Neuronal stem cell (in vitro differentiated cells): ENCODE measurements around the gene STARD4.

ENCODE experiments used
- DNase-seq: peaks from one replicate; pipeline ENCODE4 v3.0.0-alpha.2; 2013; ENCODE audit warnings: low spot score
- H2AFZ ChIP-seq: one replicate; pipeline ENCODE4 v1.6.1; 2013; ENCODE audit warnings: mild to moderate bottlenecking, low read length, inconsistent platforms
- H2AK5ac ChIP-seq: 2 replicates; pipeline ENCODE4 v1.6.1; 2013; ENCODE audit warnings: low read depth, mild to moderate bottlenecking, inconsistent platforms, low read length, moderate library complexity, mixed read lengths
- H2BK120ac ChIP-seq: 2 replicates; pipeline ENCODE4 v1.6.1; 2013; ENCODE audit warnings: low read depth, mild to moderate bottlenecking, inconsistent platforms, low read length, moderate library complexity, mixed read lengths
- H2BK12ac ChIP-seq: one replicate; pipeline ENCODE4 v1.6.1; 2013; ENCODE audit warnings: low read length, inconsistent platforms
- H2BK15ac ChIP-seq: 2 replicates; pipeline ENCODE4 v1.6.1; 2013; ENCODE audit warnings: mild to moderate bottlenecking, low read length, inconsistent platforms, mixed read lengths
- H2BK5ac ChIP-seq: one replicate; pipeline ENCODE4 v1.6.1; 2013; ENCODE audit warnings: inconsistent platforms, mild to moderate bottlenecking, low read length, moderate library complexity
- H3K14ac ChIP-seq: one replicate; pipeline ENCODE4 v1.6.1; 2013; ENCODE audit warnings: low read length, inconsistent platforms
- H3K18ac ChIP-seq: 2 replicates; pipeline ENCODE4 v1.6.1; 2013; ENCODE audit warnings: low read length, inconsistent platforms
- H3K23ac ChIP-seq: 2 replicates; pipeline ENCODE4 v1.6.1; 2013; ENCODE audit warnings: low read depth, mild to moderate bottlenecking, mixed read lengths, low read length, inconsistent platforms; ENCODE audit not compliant: poor library complexity
- H3K27ac ChIP-seq: replicated peaks from 3 replicates; pipeline ENCODE4 v1.5.1; 2013; ENCODE audit warnings: low read length, inconsistent platforms
- H3K27me3 ChIP-seq, 3 experiments: 2 replicates each; pipeline ENCODE4 v1.6.1; 2013; ENCODE audit warnings: low read length in 3 of 3, mild to moderate bottlenecking in 2 of 3, inconsistent platforms in 1 of 3, low read depth in 1 of 3, mixed read lengths in 1 of 3, moderate library complexity in 1 of 3; ENCODE audit not compliant: control insufficient read depth in 3 of 3, insufficient read depth in 3 of 3
- H3K36me3 ChIP-seq, 2 donors: replicated peaks in 1 of 2; 2 replicates each; pipeline ENCODE4 v1.6.1; 2013; ENCODE audit warnings: low read length in 2 of 2; ENCODE audit not compliant: control insufficient read depth in 2 of 2, insufficient read depth in 2 of 2
- H3K4ac ChIP-seq: 2 replicates; pipeline ENCODE4 v1.6.1; 2013; ENCODE audit warnings: inconsistent platforms, mild to moderate bottlenecking, low read length, moderate library complexity
- H3K4me1 ChIP-seq, 2 donors: 1 replicate in 1 of 2; 2 replicates in 1 of 2; pipeline ENCODE4 v1.6.1; 2013; ENCODE audit warnings: low read length in 2 of 2, low read depth in 1 of 2; ENCODE audit not compliant: control insufficient read depth in 2 of 2, insufficient read depth in 1 of 2
- H3K4me2 ChIP-seq: one replicate; pipeline ENCODE4 v1.6.1; 2013; ENCODE audit warnings: mild to moderate bottlenecking, low read length, inconsistent platforms; ENCODE audit not compliant: insufficient read depth, poor library complexity, severe bottlenecking
- H3K4me3 ChIP-seq, 2 donors: 2 replicates each; pipeline ENCODE4 v1.5.1; 2013; ENCODE audit warnings: low read length in 2 of 2, mild to moderate bottlenecking in 2 of 2, inconsistent platforms in 1 of 2, moderate library complexity in 1 of 2
- H3K79me1 ChIP-seq: one replicate; pipeline ENCODE4 v1.6.1; 2013; ENCODE audit warnings: low read depth, mild to moderate bottlenecking, inconsistent platforms, low read length, moderate library complexity
- H3K9ac ChIP-seq: one replicate; pipeline ENCODE4 v1.6.1; 2013; ENCODE audit warnings: mild to moderate bottlenecking, low read depth, low read length, inconsistent platforms; ENCODE audit not compliant: poor library complexity
- H3K9me3 ChIP-seq, 2 donors: replicated peaks in 1 of 2; 2 replicates each; pipeline versions ENCODE3 to v1.6.1; 2013; ENCODE audit warnings: low read length in 2 of 2, mild to moderate bottlenecking in 2 of 2, inconsistent platforms in 1 of 2, low read depth in 1 of 2, mixed read lengths in 1 of 2, moderate library complexity in 1 of 2; ENCODE audit not compliant: control insufficient read depth in 2 of 2, insufficient read depth in 1 of 2
- H4K8ac ChIP-seq: one replicate; pipeline ENCODE4 v1.6.1; 2013; ENCODE audit warnings: low read depth, mild to moderate bottlenecking, inconsistent platforms, low read length, moderate library complexity
- H4K91ac ChIP-seq: one replicate; pipeline ENCODE4 v1.6.1; 2013; ENCODE audit warnings: low read length, low read depth, mild to moderate bottlenecking, inconsistent platforms; ENCODE audit not compliant: poor library complexity
- WGBS, 2 donors: extraction: QIAGEN DNeasy Blood & Tissue Kit; methylation state at CpG; one replicate each; pipeline ENCODE4 v1.1.7; 2013; ENCODE audit warnings: missing lambda C conversion rate in 2 of 2, mixed read lengths in 1 of 2; ENCODE audit not compliant: insufficient read length in 2 of 2, insufficient replicate concordance in 1 of 2; ENCODE audit errors: extremely low coverage in 2 of 2; 5-methylcytosine and 5-hydroxymethylcytosine counted together

Gene STARD4

GRCh38 chr5:111507276-111507675 lies 5.1 kb downstream of the STARD4 start:
- Histone ChIP-seq H3K4me1 (peaks cover 0 to 1% of the 10 kb centered on the region in 2 donors), H3K27me3 (no peaks in the 10 kb centered on the region), H3K14ac (no peak overlapping the region), H3K4me2 (no peak overlapping the region), H3K36me3 (peaks cover 2 to 54% of the 10 kb centered on the region in 2 donors), H3K4ac (no peak overlapping the region), H2BK12ac (no peak overlapping the region), H2AK5ac (no peak overlapping the region), H3K9me3 (no peaks in the 10 kb centered on the region), H3K4me3 (no peak overlapping the region), H4K8ac (no peak overlapping the region), H2BK5ac (no peak overlapping the region), H3K23ac (no peak overlapping the region), H3K9ac (no peak overlapping the region), H4K91ac (no peak overlapping the region), H3K27ac (no peak overlapping the region), H3K79me1 (no peaks in the 10 kb centered on the region), H2BK15ac (no peak overlapping the region), H3K18ac (no peak overlapping the region), H2AFZ (no peak overlapping the region), H2BK120ac (no peak overlapping the region)
- no CpG with 5 or more reads among the region's 4 CpGs for WGBS, 2 donors
- no peak for DNase-seq

GRCh38 chr5:111505096-111505495 lies 7.2 kb downstream of the STARD4 start:
- H2BK15ac ChIP-seq = no peak overlapping the region
- no peak overlapping the region for H3K9ac ChIP-seq
- no peak overlapping the region for H2BK5ac ChIP-seq
- H3K4ac ChIP-seq = no peak overlapping the region
- no peak overlapping the region for H3K23ac ChIP-seq
- WGBS, 2 donors = no CpG with 5 or more reads among the region's 1 CpG
- no peak overlapping the region for H4K91ac ChIP-seq
- no peaks in the 10 kb centered on the region for H3K27me3 ChIP-seq
- no peak overlapping the region for H2AFZ ChIP-seq
- no peaks in the 10 kb centered on the region for H3K9me3 ChIP-seq
- no peak for DNase-seq
- no peak overlapping the region for H3K4me2 ChIP-seq
- no peak overlapping the region for H2BK120ac ChIP-seq
- H3K27ac ChIP-seq = no peak overlapping the region
- H3K4me3 ChIP-seq = no peak overlapping the region
- H3K79me1 ChIP-seq = no peaks in the 10 kb centered on the region
- no peak overlapping the region for H4K8ac ChIP-seq
- H3K18ac ChIP-seq = no peak overlapping the region
- H3K4me1 ChIP-seq = no peaks in the 10 kb centered on the region
- H3K14ac ChIP-seq = no peak overlapping the region
- H2AK5ac ChIP-seq = no peak overlapping the region
- H2BK12ac ChIP-seq = no peak overlapping the region
- peaks cover 4 to 75% of the 10 kb centered on the region in 2 donors for H3K36me3 ChIP-seq

GRCh38 chr5:111502956-111503355 lies 9.4 kb downstream of the STARD4 start:
- no peak overlapping the region for H2BK12ac ChIP-seq
- H3K23ac ChIP-seq = no peak overlapping the region
- H3K14ac ChIP-seq = no peak overlapping the region
- H2BK120ac ChIP-seq = no peak overlapping the region
- no peak overlapping the region for H2AK5ac ChIP-seq
- H3K27me3 ChIP-seq = no peaks in the 10 kb centered on the region
- no peak overlapping the region for H3K4me3 ChIP-seq
- no peaks in the 10 kb centered on the region for H3K9me3 ChIP-seq
- H2BK5ac ChIP-seq = no peak overlapping the region
- H3K9ac ChIP-seq = no peak overlapping the region
- no peak overlapping the region for H3K18ac ChIP-seq
- H3K27ac ChIP-seq = no peak overlapping the region
- no peaks in the 10 kb centered on the region for H3K4me1 ChIP-seq
- DNase-seq = no peak
- H4K8ac ChIP-seq = no peak overlapping the region
- H2BK15ac ChIP-seq = no peak overlapping the region
- H4K91ac ChIP-seq = no peak overlapping the region
- H2AFZ ChIP-seq = no peak overlapping the region
- no peak overlapping the region for H3K4me2 ChIP-seq
- peaks cover 2% of the 10 kb centered on the region for H3K79me1 ChIP-seq
- H3K36me3 ChIP-seq = peaks cover 8 to 93% of the 10 kb centered on the region in 2 donors
- no peak overlapping the region for H3K4ac ChIP-seq

GRCh38 chr5:111498346-111498745 lies 14.0 kb downstream of the STARD4 start:
- no peak overlapping the region for H2BK5ac ChIP-seq
- DNase-seq = no peak
- H2BK12ac ChIP-seq = no peak overlapping the region
- no peak overlapping the region for H3K9ac ChIP-seq
- no peak overlapping the region for H3K4me2 ChIP-seq
- H3K9me3 ChIP-seq = no peaks in the 10 kb centered on the region
- no peak overlapping the region for H4K8ac ChIP-seq
- H3K79me1 ChIP-seq = peaks cover 2% of the 10 kb centered on the region
- no peak overlapping the region for H2BK120ac ChIP-seq
- H2BK15ac ChIP-seq = no peak overlapping the region
- WGBS, 2 donors = no CpG with 5 or more reads among the region's 1 CpG
- H2AFZ ChIP-seq = no peak overlapping the region
- H3K14ac ChIP-seq = no peak overlapping the region
- no peak overlapping the region for H3K23ac ChIP-seq
- H3K27me3 ChIP-seq = no peaks in the 10 kb centered on the region
- no peak overlapping the region for H3K4me3 ChIP-seq
- no peak overlapping the region for H3K18ac ChIP-seq
- H3K4ac ChIP-seq = no peak overlapping the region
- H3K4me1 ChIP-seq = no peaks in the 10 kb centered on the region
- H3K36me3 ChIP-seq = peaks cover 7 to 100% of the 10 kb centered on the region in 2 donors
- H2AK5ac ChIP-seq = no peak overlapping the region
- no peak overlapping the region for H3K27ac ChIP-seq
- H4K91ac ChIP-seq = no peak overlapping the region
